NCI-H187 treated with DMSO at 0.1 percent for 48 hours (cell line): ENCODE data around the gene SCEL.
"Not testable (repeated sequence)": the region's sequence is repeated elsewhere in the genome, so short reads cannot be mapped to it uniquely, and the experiment has no call there.

Source experiments
- DNase-seq: peaks from one replicate; lab custom pipeline; 2025; lab: John Stamatoyannopoulos, UW

Gene SCEL

GRCh38 chr13:77558016-77558415, 22.5 kb downstream of the SCEL start:
- no peak for DNase-seq

GRCh38 chr13:77563111-77563510, 27.6 kb downstream of the SCEL start:
- DNase-seq = no peak

- DNase-seq = no peak
Measured at GRCh38 chr13:77565635-77566034, 30.1 kb downstream of the SCEL start.

- no peak for DNase-seq
Measured at GRCh38 chr13:77571956-77572355, 36.5 kb downstream of the SCEL start.

- no peak for DNase-seq
Measured at GRCh38 chr13:77574096-77574495, 38.6 kb downstream of the SCEL start.

- DNase-seq = no peak
Measured at GRCh38 chr13:77579959-77580358, 44.5 kb downstream of the SCEL start.

- no peak for DNase-seq
Measured at GRCh38 chr13:77580748-77581147, 45.2 kb downstream of the SCEL start.

GRCh38 chr13:77583581-77583980, 48.1 kb downstream of the SCEL start:
- no peak for DNase-seq

GRCh38 chr13:77584106-77584505, 48.6 kb downstream of the SCEL start:
- DNase-seq = no peak

GRCh38 chr13:77595166-77595810, 59.8 kb downstream of the SCEL start:
- DNase-seq = no peak

- no peak for DNase-seq
Measured at GRCh38 chr13:77596777-77597176, 61.3 kb downstream of the SCEL start.

- DNase-seq = no peak
Measured at GRCh38 chr13:77599351-77599750, 63.8 kb downstream of the SCEL start.

GRCh38 chr13:77600701-77601100, 65.2 kb downstream of the SCEL start:
- no peak for DNase-seq

- no peak for DNase-seq
Measured at GRCh38 chr13:77611068-77611467, 75.6 kb downstream of the SCEL start.

GRCh38 chr13:77616027-77616426, 80.5 kb downstream of the SCEL start:
- no peak for DNase-seq

GRCh38 chr13:77619655-77620054, 84.1 kb downstream of the SCEL start:
- DNase-seq = no peak

- DNase-seq = no peak
Measured at GRCh38 chr13:77620138-77620537, 84.6 kb downstream of the SCEL start.

GRCh38 chr13:77623806-77624205, 88.3 kb downstream of the SCEL start:
- no peak for DNase-seq

GRCh38 chr13:77628170-77628569, 92.7 kb downstream of the SCEL start:
- DNase-seq = no peak

- no peak for DNase-seq
Measured at GRCh38 chr13:77637588-77637987, 102.1 kb downstream of the SCEL start.

GRCh38 chr13:77650409-77650808, 114.9 kb downstream of the SCEL start:
- DNase-seq = no peak

GRCh38 chr13:77653301-77653700, 117.8 kb downstream of the SCEL start:
- no peak for DNase-seq

GRCh38 chr13:77660016-77660415, 124.5 kb downstream of the SCEL start:
- DNase-seq = not testable (repeated sequence)

GRCh38 chr13:77660841-77661250, 125.3 kb downstream of the SCEL start:
- no peak for DNase-seq
